BLaER1 (cell line): ENCODE data around the gene TOP3A.
A peak's percentile ranks its signal among the peaks of the same experiment; 100 is the strongest.

Experiments
- H3K27ac ChIP-seq: shearing (Covaris generic); formaldehyde crosslinking; 2 replicates; pipeline ENCODE4 v1.8.1; 2022
- H3K27me3 ChIP-seq: shearing (Covaris generic); formaldehyde crosslinking; 2 replicates; pipeline ENCODE4 v1.8.1; 2022
- H3K36me3 ChIP-seq: shearing (Covaris generic); formaldehyde crosslinking; 2 replicates; pipeline ENCODE4 v1.8.1; 2022
- H3K4me1 ChIP-seq: shearing (Covaris generic); formaldehyde crosslinking; 2 replicates; pipeline ENCODE4 v1.8.1; 2022
- H3K4me2 ChIP-seq: shearing (Covaris generic); formaldehyde crosslinking; 2 replicates; pipeline ENCODE4 v1.8.1; 2022
- H3K4me3 ChIP-seq: shearing (Covaris generic); formaldehyde crosslinking; 2 replicates; pipeline ENCODE4 v1.8.1; 2022
- H3K9ac ChIP-seq: shearing (Covaris generic); formaldehyde crosslinking; 2 replicates; pipeline ENCODE4 v1.8.1; 2022
- H3K9me3 ChIP-seq: shearing (Covaris generic); formaldehyde crosslinking; 2 replicates; pipeline ENCODE4 v1.8.1; 2022
- H4K20me1 ChIP-seq: shearing (Covaris generic); formaldehyde crosslinking; 2 replicates; pipeline ENCODE4 v1.8.1; 2022
- Cebpa-rat ChIP-seq: shearing (Covaris generic); IDR thresholded peaks from 2 replicates; pipeline ENCODE4 v1.8.1; 2022

Gene TOP3A

GRCh38 chr17:18256351-18256750 is 58.4 kb downstream of the TOP3A start:
- Histone ChIP-seq H3K4me2 (no peak overlapping the region), H3K4me1 (peaks cover 34% of the 10 kb centered on the region), H3K4me3 (no peak overlapping the region), H3K36me3 (peaks cover 52% of the 10 kb centered on the region), H3K27ac (no peak overlapping the region), H3K9ac (0 out of 2 replicates have a peak overlapping the region, but pooled peaks have one; percentile 93), H3K9me3 (no peaks in the 10 kb centered on the region), H4K20me1 (peaks cover 57% of the 10 kb centered on the region), H3K27me3 (no peaks in the 10 kb centered on the region)
- TF ChIP-seq Cebpa-rat: no peak

- Histone ChIP-seq H3K36me3 (peaks cover 65% of the 10 kb centered on the region), H3K9me3 (no peaks in the 10 kb centered on the region), H3K9ac (no peak overlapping the region), H3K4me2 (no peak overlapping the region), H3K4me3 (no peak overlapping the region), H3K4me1 (peaks cover 28% of the 10 kb centered on the region), H4K20me1 (peaks cover 56% of the 10 kb centered on the region), H3K27ac (no peak overlapping the region), H3K27me3 (no peaks in the 10 kb centered on the region)
- no peak for TF ChIP-seq Cebpa-rat
These were observed 59.7 kb downstream of the TOP3A start for GRCh38 chr17:18254888-18255649.

GRCh38 chr17:18253947-18254821 is 60.6 kb downstream of the TOP3A start:
- no peak overlapping the region for H3K4me2 ChIP-seq
- peaks cover 19% of the 10 kb centered on the region for H3K4me1 ChIP-seq
- peaks cover 56% of the 10 kb centered on the region for H4K20me1 ChIP-seq
- no peaks in the 10 kb centered on the region for H3K9me3 ChIP-seq
- H3K4me3 ChIP-seq: no peak overlapping the region
- no peak for TF ChIP-seq Cebpa-rat
- no peak overlapping the region for H3K27ac ChIP-seq
- peaks cover 71% of the 10 kb centered on the region for H3K36me3 ChIP-seq
- no peak overlapping the region for H3K9ac ChIP-seq
- H3K27me3 ChIP-seq: no peaks in the 10 kb centered on the region

- Histone ChIP-seq H3K36me3 (peaks cover 80% of the 10 kb centered on the region), H4K20me1 (peaks cover 56% of the 10 kb centered on the region), H3K9me3 (no peaks in the 10 kb centered on the region), H3K27me3 (no peaks in the 10 kb centered on the region), H3K27ac (no peak overlapping the region), H3K9ac (no peak overlapping the region), H3K4me2 (no peak overlapping the region), H3K4me1 (peaks cover 13% of the 10 kb centered on the region), H3K4me3 (no peak overlapping the region)
- no peak for TF ChIP-seq Cebpa-rat
These were observed 61.5 kb downstream of the TOP3A start for GRCh38 chr17:18253187-18253884.

GRCh38 chr17:18252160-18252559 is 62.6 kb downstream of the TOP3A start:
- Histone ChIP-seq H3K4me3 (no peak overlapping the region), H4K20me1 (peaks cover 56% of the 10 kb centered on the region), H3K27ac (no peak overlapping the region), H3K9me3 (no peaks in the 10 kb centered on the region), H3K4me1 (peaks cover 15% of the 10 kb centered on the region), H3K4me2 (no peak overlapping the region), H3K9ac (no peak overlapping the region), H3K36me3 (peaks cover 89% of the 10 kb centered on the region), H3K27me3 (no peaks in the 10 kb centered on the region)
- no peak for TF ChIP-seq Cebpa-rat

- Histone ChIP-seq H3K4me3 (no peak overlapping the region), H3K9ac (no peak overlapping the region), H3K36me3 (peaks cover 92% of the 10 kb centered on the region), H3K4me2 (no peak overlapping the region), H3K4me1 (peaks cover 10% of the 10 kb centered on the region), H3K27me3 (no peaks in the 10 kb centered on the region), H4K20me1 (peaks cover 46% of the 10 kb centered on the region), H3K27ac (no peak overlapping the region), H3K9me3 (no peaks in the 10 kb centered on the region)
- no peak for TF ChIP-seq Cebpa-rat
These were observed 63.6 kb downstream of the TOP3A start for GRCh38 chr17:18251204-18251603.

DNA sequence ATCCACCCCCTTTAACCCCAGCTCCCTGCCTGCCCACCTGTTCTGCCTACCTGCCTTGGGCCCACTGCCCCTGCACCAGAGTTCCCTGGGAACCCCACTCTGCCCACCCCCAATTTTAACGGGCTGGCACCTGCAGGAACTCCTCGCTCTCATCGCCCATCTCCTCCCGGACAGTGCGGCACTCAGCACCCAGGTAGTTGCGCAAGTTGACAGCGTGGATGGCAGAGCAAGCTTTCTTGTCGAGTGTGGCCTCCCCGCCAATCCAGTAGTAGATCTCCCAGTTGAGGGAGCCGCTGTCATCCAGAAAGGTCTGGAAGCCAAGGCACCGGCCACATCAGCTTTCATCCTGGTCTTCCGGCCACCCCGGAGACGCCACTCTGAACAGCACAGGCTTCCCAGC is 64.1 kb downstream of the TOP3A start:
- H3K36me3 ChIP-seq: peaks cover 92% of the 10 kb centered on the region
- no peak for TF ChIP-seq Cebpa-rat

DNA sequence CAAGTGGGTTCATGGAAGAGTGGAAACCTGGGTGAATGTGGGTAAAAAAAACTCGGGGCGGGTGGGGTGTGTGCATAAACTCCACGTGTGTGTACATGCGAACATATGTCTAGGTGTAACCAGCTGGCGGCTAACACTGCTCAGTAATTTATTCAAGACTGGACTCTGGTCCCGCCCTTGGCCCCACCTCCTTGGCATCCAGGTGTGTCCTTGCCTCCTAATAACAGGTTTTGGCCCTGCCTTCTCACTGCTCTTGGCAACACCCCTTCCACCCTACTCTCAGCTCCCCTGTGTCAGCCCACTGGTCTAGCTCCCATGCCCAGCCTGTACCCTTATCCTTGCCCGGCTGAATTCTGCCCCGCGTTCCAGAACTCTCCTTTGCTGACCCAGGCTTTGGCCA is 64.5 kb downstream of the TOP3A start:
- H4K20me1 ChIP-seq: peaks cover 41% of the 10 kb centered on the region
- H3K27ac ChIP-seq: no peak overlapping the region
- no peak overlapping the region for H3K4me3 ChIP-seq
- peaks cover 10% of the 10 kb centered on the region for H3K4me1 ChIP-seq
- no peak overlapping the region for H3K4me2 ChIP-seq
- H3K36me3 ChIP-seq: peaks cover 92% of the 10 kb centered on the region
- no peak overlapping the region for H3K9ac ChIP-seq
- TF ChIP-seq Cebpa-rat: no peak
- no peaks in the 10 kb centered on the region for H3K9me3 ChIP-seq
- H3K27me3 ChIP-seq: no peaks in the 10 kb centered on the region

More for the DNA sequence above, 64.1 kb downstream of the TOP3A start:
- Histone ChIP-seq H3K9ac (no peak overlapping the region), H3K27me3 (no peaks in the 10 kb centered on the region), H4K20me1 (peaks cover 44% of the 10 kb centered on the region), H3K4me3 (no peak overlapping the region), H3K27ac (no peak overlapping the region), H3K4me2 (no peak overlapping the region), H3K9me3 (no peaks in the 10 kb centered on the region), H3K4me1 (peaks cover 10% of the 10 kb centered on the region)

GRCh38 chr17:18248811-18249210 is 66.0 kb downstream of the TOP3A start:
- Histone ChIP-seq H3K4me1 (peaks cover 10% of the 10 kb centered on the region), H3K9me3 (no peaks in the 10 kb centered on the region), H3K36me3 (peaks cover 90% of the 10 kb centered on the region), H3K27me3 (no peaks in the 10 kb centered on the region), H3K27ac (no peak overlapping the region), H4K20me1 (peaks cover 28% of the 10 kb centered on the region), H3K4me3 (no peak overlapping the region), H3K4me2 (no peak overlapping the region), H3K9ac (no peak overlapping the region)
- TF ChIP-seq Cebpa-rat: no peak
